HG02943 (cell line): Measurements from ENCODE around the gene HERC2.

Experiments
- ATAC-seq: cut with Tn5 transposase; IDR thresholded peaks from one replicate; pipeline ENCODE4 v1.9.1; 2021; ENCODE audit warnings: mild to moderate bottlenecking, low read depth, moderate library complexity; ENCODE audit not compliant: unreplicated experiment

HERC2 gene

GRCh38 chr15:28114721-28115622 is 207.0 kb downstream of the HERC2 start:
- ATAC-seq, result no peak

- ATAC-seq, result no peak
Measured at GRCh38 chr15:28114114-28114455, 207.9 kb downstream of the HERC2 start.

DNA sequence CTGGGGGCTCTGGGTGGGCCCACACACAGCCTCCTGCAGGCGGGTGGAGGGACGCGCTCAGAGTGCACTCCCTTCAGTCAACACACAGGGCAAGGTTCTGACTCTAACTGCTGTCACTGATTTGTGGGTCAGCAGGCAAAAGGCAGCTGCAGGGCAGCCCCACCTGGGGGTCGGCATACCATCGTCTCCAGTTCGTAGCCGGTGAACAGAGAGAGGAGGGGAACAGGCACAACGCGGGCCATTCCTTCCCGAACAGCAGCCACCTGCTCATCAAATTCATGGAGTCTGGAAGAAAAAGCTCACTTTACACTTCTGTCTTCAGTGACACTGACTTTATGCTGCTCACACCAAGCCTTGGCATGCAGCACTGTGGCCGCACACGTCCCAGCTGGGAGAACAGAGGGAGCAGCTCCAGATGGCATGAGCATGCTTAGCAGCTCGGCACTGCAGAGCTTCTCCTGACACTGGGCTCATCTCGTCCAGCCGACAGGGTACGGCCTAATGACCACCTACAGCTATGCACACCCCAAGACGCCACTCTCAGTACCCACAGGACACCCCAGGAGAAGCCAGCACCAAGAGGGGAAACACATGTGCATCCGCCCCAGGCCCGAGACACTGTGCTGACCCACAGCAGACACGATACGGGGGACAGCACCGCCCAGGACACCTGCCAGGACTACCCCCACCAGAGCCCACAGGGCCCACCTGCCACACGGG is 208.4 kb downstream of the HERC2 start:
- no peak for ATAC-seq

DNA sequence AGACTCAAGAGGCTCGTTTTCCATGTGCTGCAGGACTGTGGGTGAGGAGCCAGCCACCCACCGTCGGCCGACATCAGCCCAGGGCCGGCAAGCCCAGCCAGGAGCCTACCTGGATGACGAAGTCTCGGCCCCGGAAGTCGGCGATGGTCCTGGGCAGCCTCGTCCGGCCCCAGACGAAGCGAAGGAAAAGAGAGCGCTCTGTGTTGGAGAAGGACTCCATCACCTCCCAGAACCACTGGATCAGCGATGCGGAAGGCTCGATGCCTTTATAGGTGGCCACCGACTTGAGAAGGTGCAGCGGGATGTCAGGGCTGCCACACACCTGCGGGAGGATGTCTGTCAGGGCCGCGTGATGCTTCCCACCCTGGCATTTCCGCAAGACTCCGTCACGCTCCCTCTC is 209.0 kb downstream of the HERC2 start:
- ATAC-seq, result no peak

- no peak for ATAC-seq
Measured at GRCh38 chr15:28112101-28112760, 209.7 kb downstream of the HERC2 start.

GRCh38 chr15:28111543-28111942 is 210.4 kb downstream of the HERC2 start:
- no peak for ATAC-seq

DNA sequence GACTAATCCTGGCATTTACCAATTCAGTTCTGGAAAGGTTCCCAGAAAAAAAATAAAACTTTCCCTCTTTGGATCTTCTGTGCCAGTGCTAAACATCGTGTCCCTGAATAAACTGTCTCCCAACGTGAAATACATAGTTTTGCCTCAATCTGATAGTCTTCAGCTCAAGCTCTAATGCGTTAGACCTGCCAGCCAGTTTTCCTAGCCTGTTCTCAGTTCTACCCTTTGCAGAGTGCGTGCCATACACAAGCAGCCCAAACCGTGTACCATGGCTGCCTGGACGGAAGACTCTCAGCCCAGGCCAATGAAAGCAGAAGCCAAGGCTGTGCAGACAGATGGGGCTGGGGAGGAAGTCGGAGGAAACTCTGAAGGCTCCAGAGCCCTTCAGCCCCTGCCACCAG is 211.5 kb downstream of the HERC2 start:
- ATAC-seq, result no peak

DNA sequence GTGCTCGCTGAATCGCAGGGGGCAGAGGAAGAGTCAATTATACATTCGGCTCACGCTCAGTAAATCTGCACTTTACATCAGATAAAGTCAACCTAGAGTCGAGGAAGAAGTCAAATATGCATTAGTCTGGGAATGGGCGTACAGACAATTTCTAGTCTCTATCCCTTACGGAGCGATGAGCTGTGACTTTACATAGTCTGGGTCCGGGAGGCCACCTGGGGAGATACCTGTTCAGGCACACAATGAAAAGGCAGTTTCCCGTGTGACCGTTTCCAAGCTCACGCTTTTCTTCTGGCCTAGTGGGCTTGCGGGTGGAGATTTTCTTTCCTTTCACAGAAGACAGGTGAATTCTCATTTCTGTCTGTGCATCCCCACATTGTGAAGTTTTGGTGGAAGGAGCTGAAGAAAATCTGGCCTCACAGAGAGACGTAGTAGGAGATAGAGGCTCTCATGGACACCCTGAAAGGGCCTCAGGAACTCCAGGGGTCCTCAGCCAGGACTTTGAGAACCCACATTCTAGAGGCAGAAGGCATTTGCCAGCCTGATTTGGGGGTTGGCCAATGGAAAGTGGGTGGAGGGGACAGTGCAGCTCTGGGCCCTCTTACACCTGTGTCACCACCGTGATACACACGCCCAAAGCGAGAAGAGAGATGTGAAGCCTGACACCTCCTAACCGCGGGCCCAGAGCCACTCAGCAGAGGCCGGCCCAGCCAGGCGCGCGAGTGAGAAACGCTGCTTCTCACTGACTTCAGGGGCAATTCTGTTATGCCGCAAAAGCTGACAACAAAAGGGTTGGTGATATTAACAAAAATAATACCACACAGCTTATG is 212.1 kb downstream of the HERC2 start:
- ATAC-seq, result no peak

DNA sequence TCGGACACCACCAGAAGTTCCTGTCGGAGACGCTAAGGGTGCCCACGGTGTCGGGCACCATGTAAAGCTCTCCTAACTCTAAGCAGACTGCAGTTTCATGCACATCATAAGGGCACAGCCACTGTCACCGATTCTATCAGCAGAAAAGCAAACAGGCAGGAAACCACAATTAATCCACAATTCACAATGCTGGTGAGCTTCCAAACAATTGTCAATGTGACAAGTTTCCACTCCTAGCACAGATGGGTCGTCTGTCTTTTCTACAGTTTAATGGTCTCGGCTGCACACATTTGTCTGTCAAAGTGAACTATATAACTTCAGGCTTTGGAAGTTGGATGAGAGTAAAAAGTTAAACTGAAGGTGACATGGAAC is 214.1 kb downstream of the HERC2 start:
- ATAC-seq, result no peak

DNA sequence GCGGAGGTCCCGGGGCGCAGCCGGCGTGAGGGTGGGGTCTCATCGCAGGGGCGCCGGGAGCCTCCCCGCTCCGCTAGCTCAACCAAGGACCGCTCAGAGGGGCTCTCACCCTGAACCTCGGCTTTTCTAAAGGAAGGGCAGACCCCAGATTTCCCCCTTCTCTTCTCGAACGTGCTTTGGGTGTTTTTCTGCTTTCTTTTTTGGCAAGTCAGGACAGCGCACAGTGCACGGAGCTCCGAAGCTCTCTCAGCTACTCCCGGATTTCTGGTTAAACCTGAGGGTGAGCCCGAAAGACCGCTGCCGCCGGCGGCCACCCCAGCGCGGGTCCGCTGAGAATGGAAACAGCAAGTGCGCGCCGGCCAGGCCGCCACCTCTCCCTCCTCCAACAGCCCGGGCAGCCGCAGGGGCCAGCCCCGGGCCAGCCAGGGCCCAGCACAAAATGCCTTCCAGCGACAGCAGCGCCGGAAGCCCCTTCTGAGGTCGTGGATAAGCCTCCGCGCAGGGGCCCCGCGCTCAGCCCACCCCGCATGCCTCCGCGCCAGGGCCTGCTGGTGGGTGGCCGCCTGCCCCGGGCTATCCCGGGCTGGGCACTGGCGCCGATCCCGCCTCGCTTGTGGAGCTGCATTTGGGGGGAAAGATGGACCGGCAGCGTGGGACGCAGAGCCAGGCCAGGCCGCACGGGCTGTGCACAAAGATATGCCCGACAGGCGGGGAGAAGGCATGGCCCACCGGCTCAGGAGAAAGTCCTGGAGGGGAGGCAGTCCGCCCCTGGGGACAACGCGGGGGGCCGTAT is 214.7 kb downstream of the HERC2 start:
- ATAC-seq, result no peak

DNA sequence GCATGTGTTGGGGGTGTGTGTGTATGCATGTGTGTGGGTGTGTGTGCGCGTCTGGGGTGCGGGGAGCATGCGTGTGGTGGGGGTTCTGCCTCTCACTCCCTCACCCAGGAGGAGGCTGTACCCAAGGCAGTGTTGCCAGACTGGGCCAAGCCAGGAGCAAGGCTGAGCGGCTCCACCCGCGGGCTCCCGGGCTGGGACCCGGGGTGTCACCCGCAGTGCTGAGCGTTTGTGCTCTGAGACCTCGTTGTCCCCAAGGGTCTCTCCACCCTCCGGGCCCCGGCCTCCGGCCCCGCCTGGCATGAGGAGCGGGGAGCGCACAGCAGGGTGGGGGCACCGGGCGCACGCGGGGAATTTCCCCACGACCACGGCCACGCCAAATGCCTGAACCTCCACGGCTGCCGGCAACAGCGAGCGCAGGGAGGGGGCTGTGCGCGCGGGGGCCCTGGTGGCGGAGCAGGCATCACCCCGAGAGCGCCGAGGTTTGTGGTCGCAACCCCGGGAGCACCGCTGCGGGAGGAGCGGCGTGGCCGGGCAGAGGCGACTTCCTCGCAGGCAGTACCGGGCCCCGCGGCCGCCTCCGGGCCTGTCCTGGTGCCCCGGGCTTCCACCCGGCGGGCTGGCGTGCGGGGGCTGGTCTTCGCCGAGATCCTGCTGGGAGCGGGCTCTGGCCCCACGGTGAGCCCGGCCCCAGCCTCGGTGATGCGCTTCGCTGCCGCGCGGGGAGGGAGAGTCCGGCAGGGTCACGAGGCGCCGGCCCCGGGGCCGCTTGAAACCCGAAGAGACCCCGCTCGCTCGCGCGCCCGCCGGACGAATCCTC is 215.5 kb downstream of the HERC2 start:
- ATAC-seq, result no peak

GRCh38 chr15:28105793-28106192 is 216.2 kb downstream of the HERC2 start:
- ATAC-seq, result no peak

GRCh38 chr15:28105224-28105791 is 216.7 kb downstream of the HERC2 start:
- no peak for ATAC-seq

GRCh38 chr15:28104326-28104725 is 217.7 kb downstream of the HERC2 start:
- no peak for ATAC-seq

DNA sequence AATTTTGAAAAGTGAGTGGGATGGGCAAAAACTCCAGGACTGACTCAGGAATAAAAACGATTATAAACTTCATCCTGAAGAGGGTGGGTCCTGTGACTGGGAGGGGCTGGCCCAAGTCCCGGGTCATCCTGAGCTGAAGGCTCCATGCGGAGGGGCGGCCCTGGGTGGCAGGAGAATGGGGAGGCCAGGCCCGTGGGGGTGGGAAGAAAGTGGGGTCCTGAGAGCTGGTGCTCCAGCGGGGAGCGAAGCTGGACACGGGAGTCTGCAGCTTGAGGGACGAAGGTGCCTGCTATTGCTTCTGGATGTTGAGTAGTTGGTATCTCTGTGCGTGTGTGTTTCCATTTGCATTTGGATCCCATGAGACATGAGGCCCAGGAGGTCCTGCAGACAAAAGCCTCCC is 218.1 kb downstream of the HERC2 start:
- ATAC-seq, result no peak

DNA sequence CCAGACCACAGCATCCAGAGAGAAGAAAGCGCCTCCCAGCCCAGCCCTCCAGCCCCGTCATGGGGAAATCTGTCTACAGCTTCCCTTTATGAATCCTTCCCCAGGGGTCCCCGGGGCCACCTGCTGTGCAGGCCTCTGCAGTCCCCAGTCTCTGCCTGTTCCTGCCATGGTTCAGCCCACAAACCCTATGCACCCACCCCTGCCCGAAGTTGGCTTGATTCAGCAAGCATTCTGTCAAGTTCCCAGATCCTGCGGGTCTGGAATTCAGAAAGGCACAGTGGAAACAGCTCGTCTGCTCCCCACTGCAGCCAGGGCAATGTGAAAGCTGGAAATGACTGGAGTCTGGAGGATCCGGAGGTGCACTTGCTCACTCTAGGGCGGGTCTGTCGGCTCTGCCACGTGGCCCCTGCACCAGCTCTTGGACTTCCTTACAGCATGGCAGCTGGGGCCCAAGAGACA is 220.0 kb downstream of the HERC2 start:
- no peak for ATAC-seq

- no peak for ATAC-seq
Measured at GRCh38 chr15:28101201-28101600, 220.8 kb downstream of the HERC2 start.

DNA sequence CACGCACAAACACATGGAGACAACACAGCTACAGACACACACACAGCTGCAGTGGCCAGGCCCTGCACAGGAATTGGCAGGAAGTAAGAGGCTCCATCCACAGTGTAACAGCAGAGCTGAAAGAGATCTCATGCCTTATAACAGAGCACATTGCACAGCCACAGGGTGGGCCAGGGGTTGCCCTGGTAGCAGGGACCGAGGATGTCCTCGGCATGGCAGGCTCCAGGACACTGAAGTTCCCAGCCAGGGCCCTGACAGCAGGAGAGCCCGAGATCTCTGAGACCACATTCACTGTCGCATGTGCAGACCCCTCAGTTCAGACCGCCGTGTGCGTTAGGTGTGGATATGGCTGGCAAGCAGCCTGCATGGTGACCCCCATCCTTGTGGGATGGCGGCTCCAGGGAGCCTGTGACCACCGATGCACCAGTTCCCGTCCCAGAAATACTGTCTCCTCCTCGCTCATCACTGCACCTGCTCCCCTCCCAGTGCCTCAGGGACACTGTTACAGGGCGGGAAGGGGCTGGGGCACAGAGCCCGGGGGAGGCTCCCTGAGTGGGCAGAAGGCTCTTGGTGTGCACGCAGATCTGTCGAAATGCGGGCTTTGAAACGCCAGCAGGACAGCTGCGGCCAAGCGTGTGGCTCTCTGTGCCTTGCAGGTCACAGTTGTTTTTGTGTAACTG is 221.3 kb downstream of the HERC2 start:
- ATAC-seq, result no peak
